BE2C (cell line): Measurements from ENCODE around the gene BMP6.
A peak's percentile ranks its signal among the peaks of the same experiment; 100 is the strongest.

Experiments used
- DNase-seq: peaks from one replicate; pipeline ENCODE4 v3.0.0-alpha.2; 2020
- H3K27me3 ChIP-seq: fragments of 250-450 bp; sonication (Bioruptor Pico); 2 replicates; pipeline ENCODE4 v1.5.1; 2020; ENCODE audit warnings: mild to moderate bottlenecking
- H3K36me3 ChIP-seq: fragments of 250-450 bp; sonication (Bioruptor Pico); 2 replicates; pipeline ENCODE4 v1.5.1; 2020; ENCODE audit warnings: mild to moderate bottlenecking
- H3K4me1 ChIP-seq: fragments of 250-450 bp; sonication (Bioruptor Pico); 2 replicates; pipeline ENCODE4 v1.5.1; 2020
- H3K4me3 ChIP-seq: 2 replicates; pipeline ENCODE4 v1.5.1; 2011; ENCODE audit warnings: low read depth, low read length
- H3K9me3 ChIP-seq: fragments of 250-450 bp; sonication (Bioruptor Pico); 2 replicates; pipeline ENCODE4 v1.5.1; 2020
- CTCF ChIP-seq: IDR thresholded peaks from 2 replicates; pipeline ENCODE4 v1.5.1; 2012; ENCODE audit warnings: mild to moderate bottlenecking, low read depth, low read length

The BMP6 gene

GRCh38 chr6:7721649-7722048 lies 4.2 kb upstream of the BMP6 start:
- no peaks in the 10 kb centered on the region for H3K9me3 ChIP-seq
- no peak overlapping the region for H3K4me3 ChIP-seq
- DNase-seq, result no peak
- TF ChIP-seq CTCF, result peak; percentile 40
- H3K4me1 ChIP-seq, result peaks cover 2% of the 10 kb centered on the region; the same call in 1 of the 2 replicates
- no peaks in the 10 kb centered on the region for H3K36me3 ChIP-seq
- H3K27me3 ChIP-seq, result peaks cover 42% of the 10 kb centered on the region

- peaks cover 56% of the 10 kb centered on the region for H3K27me3 ChIP-seq
- TF ChIP-seq CTCF, result peak; percentile 64
- peaks cover 2% of the 10 kb centered on the region; the same call in 1 of the 2 replicates for H3K4me1 ChIP-seq
- DNase-seq, result peak; percentile 69
- H3K36me3 ChIP-seq, result no peaks in the 10 kb centered on the region
- no peak overlapping the region for H3K4me3 ChIP-seq
- H3K9me3 ChIP-seq, result no peaks in the 10 kb centered on the region
Measured at GRCh38 chr6:7723041-7723447, 2.9 kb upstream of the BMP6 start.

GRCh38 chr6:7723554-7723953 lies 2.3 kb upstream of the BMP6 start:
- peaks cover 2% of the 10 kb centered on the region; the same call in 1 of the 2 replicates for H3K4me1 ChIP-seq
- no peak for TF ChIP-seq CTCF
- no peak overlapping the region for H3K4me3 ChIP-seq
- no peaks in the 10 kb centered on the region for H3K36me3 ChIP-seq
- H3K9me3 ChIP-seq, result no peaks in the 10 kb centered on the region
- H3K27me3 ChIP-seq, result peaks cover 61% of the 10 kb centered on the region
- DNase-seq, result no peak

GRCh38 chr6:7725412-7725811 lies 487 bp upstream of the BMP6 start:
- no peak for TF ChIP-seq CTCF
- no peak for DNase-seq
- no peaks in the 10 kb centered on the region for H3K36me3 ChIP-seq
- peaks cover 73% of the 10 kb centered on the region for H3K27me3 ChIP-seq
- peaks cover 2% of the 10 kb centered on the region; the same call in 1 of the 2 replicates for H3K4me1 ChIP-seq
- H3K4me3 ChIP-seq, result no peak overlapping the region; the same call in 1 of the 2 replicates
- H3K9me3 ChIP-seq, result no peaks in the 10 kb centered on the region

- DNase-seq, result no peak
- peaks cover 84% of the 10 kb centered on the region for H3K27me3 ChIP-seq
- no peak for TF ChIP-seq CTCF
- no peaks in the 10 kb centered on the region for H3K36me3 ChIP-seq
- H3K9me3 ChIP-seq, result no peaks in the 10 kb centered on the region
- peak overlapping the region; percentile 35 for H3K4me3 ChIP-seq
- H3K4me1 ChIP-seq, result peaks cover 2% of the 10 kb centered on the region; the same call in 1 of the 2 replicates
Measured at GRCh38 chr6:7726416-7727085, 652 bp downstream of the BMP6 start.
